HepG2 (cell line): ENCODE data around the gene LLGL1. TPM values are rescaled to one million over a fixed set of nuclear protein-coding genes. Genes with fewer than 3 reads are reported as not detected.
A peak's percentile ranks its signal among the peaks of the same experiment; 100 is the strongest.

Source experiments
- BRCA1 ChIP-seq: sonication (generic); formaldehyde crosslinking; IDR thresholded peaks from 2 replicates; pipeline ENCODE4 v1.4.0; 2020; ENCODE audit warnings: missing genetic modification reagents
- DMAP1 ChIP-seq: IDR thresholded peaks from 2 replicates; pipeline ENCODE4 v1.6.1; 2016
- EED ChIP-seq: sonication (generic); formaldehyde crosslinking; IDR thresholded peaks from 2 replicates; pipeline ENCODE4 v1.5.0; 2020; ENCODE audit warnings: mild to moderate bottlenecking, missing genetic modification reagents
- ELF1 ChIP-seq: sonication (generic); formaldehyde crosslinking; IDR thresholded peaks from 2 replicates; pipeline ENCODE4 v1.4.0; 2020; ENCODE audit warnings: missing genetic modification reagents
- MXD4 ChIP-seq: IDR thresholded peaks from 2 replicates; pipeline ENCODE4 v1.6.1; 2016; ENCODE audit warnings: mild to moderate bottlenecking, missing biosample characterization, missing genetic modification reagents
- MYPOP ChIP-seq: sonication (generic); formaldehyde crosslinking; IDR thresholded peaks from 2 replicates; pipeline ENCODE4 v1.8.1; 2023; ENCODE audit warnings: mild to moderate bottlenecking, moderate library complexity, missing genetic modification reagents
- NR2F1 ChIP-seq, 2 experiments: fragments of 450-650 bp in 1 of 2; formaldehyde crosslinking in 1 of 2; IDR thresholded peaks; 2 replicates each; pipeline versions ENCODE4 v1.5.0 to v1.6.1; 2016 to 2020; ENCODE audit warnings: mild to moderate bottlenecking in 1 of 2, missing compliant biosample characterization in 1 of 2, missing genetic modification reagents in 1 of 2, moderate library complexity in 1 of 2
- ONECUT2 ChIP-seq: sonication (generic); formaldehyde crosslinking; IDR thresholded peaks from 2 replicates; pipeline ENCODE4 v1.4.0; 2020; ENCODE audit warnings: missing genetic modification reagents
- PPARG ChIP-seq: conservative IDR thresholded peaks from 2 replicates; pipeline ENCODE4 v1.6.1; 2016; ENCODE audit warnings: missing biosample characterization, missing genetic modification reagents
- PRDM15 ChIP-seq: sonication (generic); formaldehyde crosslinking; IDR thresholded peaks from 2 replicates; pipeline ENCODE4 v1.4.0; 2020; ENCODE audit warnings: missing genetic modification reagents
- TBX2 ChIP-seq: sonication (generic); formaldehyde crosslinking; IDR thresholded peaks from 2 replicates; pipeline ENCODE4 v1.5.0; 2020; ENCODE audit warnings: missing genetic modification reagents, mild to moderate bottlenecking, borderline replicate concordance
- ZFP90 ChIP-seq: sonication (generic); formaldehyde crosslinking; IDR thresholded peaks from 2 replicates; pipeline ENCODE4 v1.8.0; 2022; ENCODE audit warnings: missing genetic modification reagents, mild to moderate bottlenecking, inconsistent platforms, borderline replicate concordance
- ZNF101 ChIP-seq: sonication (generic); formaldehyde crosslinking; IDR thresholded peaks from 2 replicates; pipeline ENCODE4 v1.4.0; 2020; ENCODE audit warnings: mild to moderate bottlenecking, low read depth, missing genetic modification reagents, borderline replicate concordance
- ZNF354B ChIP-seq: sonication (generic); formaldehyde crosslinking; IDR thresholded peaks from 2 replicates; pipeline ENCODE4 v1.8.0; 2022; ENCODE audit warnings: mild to moderate bottlenecking, missing genetic modification reagents
- ZNF501 ChIP-seq: sonication (generic); formaldehyde crosslinking; IDR thresholded peaks from 2 replicates; pipeline ENCODE4 v1.5.1; 2020; ENCODE audit warnings: mild to moderate bottlenecking, moderate library complexity, missing genetic modification reagents
- ZNF572 ChIP-seq: sonication (generic); formaldehyde crosslinking; IDR thresholded peaks from 2 replicates; pipeline ENCODE4 v1.5.1; 2020; ENCODE audit warnings: mild to moderate bottlenecking, missing genetic modification reagents
- ZNF777 ChIP-seq: sonication (generic); formaldehyde crosslinking; IDR thresholded peaks from 2 replicates; pipeline ENCODE4 v1.4.0; 2020; ENCODE audit warnings: missing genetic modification reagents
- ZSCAN31 ChIP-seq: sonication (generic); formaldehyde crosslinking; IDR thresholded peaks from 2 replicates; pipeline ENCODE4 v1.5.0; 2020; ENCODE audit warnings: low read depth, mild to moderate bottlenecking, missing genetic modification reagents
- polyA plus RNA-seq, 8 experiments: library from polyadenylated mRNA; depleted of rRNA in 3 of 8; stranded (reverse) in 7 of 8; unstranded in 1 of 8; fragments of >200 nt; fragmentation: Illumina TruSeq in 4 of 8; extraction: Trizol in 4 of 8; gene quantifications; 2 replicates each; pipeline versions ENCODE4 v1.2.1 to v1.2.3, GENCODE V29; 2011 to 2016; ENCODE audit warnings: low read depth in 4 of 8, missing spikeins in 1 of 8, mixed read lengths in 1 of 8; ENCODE audit not compliant: insufficient read depth in 1 of 8
- total RNA-seq, 5 experiments: library from RNA; depleted of rRNA; stranded (reverse); fragments of >200 nt; fragmentation: Illumina TruSeq; extraction: Trizol; gene quantifications; 2 replicates each; pipeline ENCODE4 v1.2.3, GENCODE V29; 2016; ENCODE audit warnings: low read depth in 1 of 5
- TF ChIP-seq, protein P1 (sequence below): sonication (generic); formaldehyde crosslinking; IDR thresholded peaks from 2 replicates; pipeline ENCODE4 v1.8.0; 2022; ENCODE audit warnings: missing genetic modification reagents, mild to moderate bottlenecking, inconsistent platforms, borderline replicate concordance
- TF ChIP-seq, protein P2 (sequence below): sonication (generic); formaldehyde crosslinking; IDR thresholded peaks from 2 replicates; pipeline ENCODE4 v1.5.0; 2020; ENCODE audit warnings: mild to moderate bottlenecking, missing genetic modification reagents

Gene LLGL1
- total and polyA plus RNA-seq, 2 of the 13 experiments (the other 11 are each of a cell fraction or from before 2014, with no cell fraction given): 15.0 to 15.3 TPM

- TF ChIP-seq, protein P1, sequence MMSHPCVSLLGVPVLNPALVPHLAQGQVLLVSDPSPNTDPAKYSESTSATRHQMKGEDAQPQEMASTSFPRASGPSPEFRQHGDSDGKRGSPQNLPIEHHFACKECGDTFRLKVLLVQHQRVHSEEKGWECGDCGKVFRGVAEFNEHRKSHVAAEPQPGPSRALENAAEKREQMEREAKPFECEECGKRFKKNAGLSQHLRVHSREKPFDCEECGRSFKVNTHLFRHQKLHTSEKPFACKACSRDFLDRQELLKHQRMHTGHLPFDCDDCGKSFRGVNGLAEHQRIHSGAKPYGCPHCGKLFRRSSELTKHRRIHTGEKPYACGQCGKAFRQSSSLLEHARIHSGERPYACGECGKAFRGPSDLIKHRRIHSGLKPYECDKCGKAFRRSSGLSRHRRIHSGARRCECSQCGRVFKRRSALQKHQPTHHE (CRISPR knock-in tag): 0 out of 2 replicates have a peak, but pooled peaks have one; percentile 63
- peak; percentile 37 for TF ChIP-seq ZNF777 (CRISPR knock-in tag)
- TF ChIP-seq PPARG: 0 out of 2 replicates have a peak, but pooled peaks have one; percentile 15
- TF ChIP-seq EED (CRISPR knock-in tag): 0 out of 2 replicates have a peak, but pooled peaks have one; percentile 31
- TF ChIP-seq, protein P2, sequence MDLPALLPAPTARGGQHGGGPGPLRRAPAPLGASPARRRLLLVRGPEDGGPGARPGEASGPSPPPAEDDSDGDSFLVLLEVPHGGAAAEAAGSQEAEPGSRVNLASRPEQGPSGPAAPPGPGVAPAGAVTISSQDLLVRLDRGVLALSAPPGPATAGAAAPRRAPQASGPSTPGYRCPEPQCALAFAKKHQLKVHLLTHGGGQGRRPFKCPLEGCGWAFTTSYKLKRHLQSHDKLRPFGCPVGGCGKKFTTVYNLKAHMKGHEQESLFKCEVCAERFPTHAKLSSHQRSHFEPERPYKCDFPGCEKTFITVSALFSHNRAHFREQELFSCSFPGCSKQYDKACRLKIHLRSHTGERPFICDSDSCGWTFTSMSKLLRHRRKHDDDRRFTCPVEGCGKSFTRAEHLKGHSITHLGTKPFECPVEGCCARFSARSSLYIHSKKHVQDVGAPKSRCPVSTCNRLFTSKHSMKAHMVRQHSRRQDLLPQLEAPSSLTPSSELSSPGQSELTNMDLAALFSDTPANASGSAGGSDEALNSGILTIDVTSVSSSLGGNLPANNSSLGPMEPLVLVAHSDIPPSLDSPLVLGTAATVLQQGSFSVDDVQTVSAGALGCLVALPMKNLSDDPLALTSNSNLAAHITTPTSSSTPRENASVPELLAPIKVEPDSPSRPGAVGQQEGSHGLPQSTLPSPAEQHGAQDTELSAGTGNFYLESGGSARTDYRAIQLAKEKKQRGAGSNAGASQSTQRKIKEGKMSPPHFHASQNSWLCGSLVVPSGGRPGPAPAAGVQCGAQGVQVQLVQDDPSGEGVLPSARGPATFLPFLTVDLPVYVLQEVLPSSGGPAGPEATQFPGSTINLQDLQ (CRISPR knock-in tag): peak; percentile 16; the same call in 1 of the 2 replicates
- TF ChIP-seq ZNF354B: 0 out of 2 replicates have a peak, but pooled peaks have one; percentile 19
- TF ChIP-seq NR2F1 (CRISPR knock-in tag; IDR thresholded peaks at IDR 0.05): 0 out of 4 replicates have a peak, but pooled peaks of 1 of the 2 experiments have one; percentile 34
- no peak for TF ChIP-seq MXD4 (CRISPR knock-in tag)
- TF ChIP-seq ELF1 (CRISPR knock-in tag): peak; percentile 53; the same call in 1 of the 2 replicates
- TF ChIP-seq PRDM15 (CRISPR knock-in tag): no peak
- peak; percentile 65; the same call in 1 of the 2 replicates for TF ChIP-seq MYPOP (CRISPR knock-in tag)
- TF ChIP-seq ZSCAN31 (CRISPR knock-in tag): peak; percentile 41; the same call in 1 of the 2 replicates
- TF ChIP-seq DMAP1 (CRISPR knock-in tag): peak; percentile 42; the same call in 1 of the 2 replicates
- no peak for TF ChIP-seq ONECUT2 (CRISPR knock-in tag)
- no peak for TF ChIP-seq ZNF572 (CRISPR knock-in tag)
- 0 out of 2 replicates have a peak, but pooled peaks have one; percentile 34 for TF ChIP-seq ZNF501 (CRISPR knock-in tag)
- TF ChIP-seq ZFP90 (CRISPR knock-in tag): peak; percentile 62; the same call in 1 of the 2 replicates
- peak; percentile 25; the same call in 1 of the 2 replicates for TF ChIP-seq BRCA1 (CRISPR knock-in tag)
- peak; percentile 26; the same call in 1 of the 2 replicates for TF ChIP-seq TBX2 (CRISPR knock-in tag)
- TF ChIP-seq ZNF101 (CRISPR knock-in tag): no peak
Observed at GRCh38 chr17:18224387-18225120, 881 bp upstream of the LLGL1 start (continued).
